GM12873 (cell line): ENCODE results near the gene SLC38A8.

Source experiments
- TF ChIP-seq, protein P1 (sequence below): IDR thresholded peaks from 2 replicates; pipeline ENCODE4 v1.5.1; 2012; ENCODE audit warnings: low read depth, mild to moderate bottlenecking, moderate library complexity, low read length, control low read depth; ENCODE audit not compliant: insufficient read depth; ENCODE audit errors: missing control alignments

SLC38A8 gene

DNA sequence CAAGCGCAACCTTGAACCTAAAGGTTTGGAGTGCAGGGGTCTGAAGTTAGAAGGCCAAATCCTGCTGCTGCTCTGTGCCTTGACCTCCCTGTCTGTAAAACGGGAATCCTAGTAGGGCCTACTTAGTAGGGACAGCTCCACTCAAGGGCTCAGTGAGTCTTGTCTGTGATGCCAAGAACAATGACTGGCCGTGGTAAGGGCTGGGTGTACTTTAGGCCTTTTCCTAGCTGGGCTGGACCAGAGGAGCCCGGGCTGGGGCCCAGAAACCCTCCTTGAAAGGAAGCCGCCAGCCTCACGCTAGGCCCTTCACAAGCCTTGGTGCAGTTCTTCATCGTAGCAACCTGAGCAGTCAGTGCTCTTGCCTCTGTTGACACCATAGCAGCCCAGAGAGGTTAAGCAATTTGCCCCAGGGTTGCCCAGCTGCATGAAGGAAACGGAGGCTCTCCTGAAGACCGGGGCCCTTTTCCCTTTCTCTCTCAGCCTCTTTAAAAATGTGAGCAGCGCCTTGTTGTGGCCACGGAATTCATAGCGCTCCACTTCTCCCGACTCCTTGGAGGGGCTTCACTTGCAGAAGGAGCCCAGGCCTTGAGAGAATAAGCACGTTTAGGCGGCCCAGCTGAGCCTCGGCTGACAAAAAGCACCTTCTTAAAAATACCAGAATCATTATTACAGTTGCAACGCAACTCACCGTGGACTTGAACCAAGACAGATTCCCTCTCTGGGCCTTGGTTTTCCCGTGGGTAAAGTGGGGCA is 70.2 kb downstream of the SLC38A8 start:
- TF ChIP-seq, protein P1, sequence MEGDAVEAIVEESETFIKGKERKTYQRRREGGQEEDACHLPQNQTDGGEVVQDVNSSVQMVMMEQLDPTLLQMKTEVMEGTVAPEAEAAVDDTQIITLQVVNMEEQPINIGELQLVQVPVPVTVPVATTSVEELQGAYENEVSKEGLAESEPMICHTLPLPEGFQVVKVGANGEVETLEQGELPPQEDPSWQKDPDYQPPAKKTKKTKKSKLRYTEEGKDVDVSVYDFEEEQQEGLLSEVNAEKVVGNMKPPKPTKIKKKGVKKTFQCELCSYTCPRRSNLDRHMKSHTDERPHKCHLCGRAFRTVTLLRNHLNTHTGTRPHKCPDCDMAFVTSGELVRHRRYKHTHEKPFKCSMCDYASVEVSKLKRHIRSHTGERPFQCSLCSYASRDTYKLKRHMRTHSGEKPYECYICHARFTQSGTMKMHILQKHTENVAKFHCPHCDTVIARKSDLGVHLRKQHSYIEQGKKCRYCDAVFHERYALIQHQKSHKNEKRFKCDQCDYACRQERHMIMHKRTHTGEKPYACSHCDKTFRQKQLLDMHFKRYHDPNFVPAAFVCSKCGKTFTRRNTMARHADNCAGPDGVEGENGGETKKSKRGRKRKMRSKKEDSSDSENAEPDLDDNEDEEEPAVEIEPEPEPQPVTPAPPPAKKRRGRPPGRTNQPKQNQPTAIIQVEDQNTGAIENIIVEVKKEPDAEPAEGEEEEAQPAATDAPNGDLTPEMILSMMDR = no peak

DNA sequence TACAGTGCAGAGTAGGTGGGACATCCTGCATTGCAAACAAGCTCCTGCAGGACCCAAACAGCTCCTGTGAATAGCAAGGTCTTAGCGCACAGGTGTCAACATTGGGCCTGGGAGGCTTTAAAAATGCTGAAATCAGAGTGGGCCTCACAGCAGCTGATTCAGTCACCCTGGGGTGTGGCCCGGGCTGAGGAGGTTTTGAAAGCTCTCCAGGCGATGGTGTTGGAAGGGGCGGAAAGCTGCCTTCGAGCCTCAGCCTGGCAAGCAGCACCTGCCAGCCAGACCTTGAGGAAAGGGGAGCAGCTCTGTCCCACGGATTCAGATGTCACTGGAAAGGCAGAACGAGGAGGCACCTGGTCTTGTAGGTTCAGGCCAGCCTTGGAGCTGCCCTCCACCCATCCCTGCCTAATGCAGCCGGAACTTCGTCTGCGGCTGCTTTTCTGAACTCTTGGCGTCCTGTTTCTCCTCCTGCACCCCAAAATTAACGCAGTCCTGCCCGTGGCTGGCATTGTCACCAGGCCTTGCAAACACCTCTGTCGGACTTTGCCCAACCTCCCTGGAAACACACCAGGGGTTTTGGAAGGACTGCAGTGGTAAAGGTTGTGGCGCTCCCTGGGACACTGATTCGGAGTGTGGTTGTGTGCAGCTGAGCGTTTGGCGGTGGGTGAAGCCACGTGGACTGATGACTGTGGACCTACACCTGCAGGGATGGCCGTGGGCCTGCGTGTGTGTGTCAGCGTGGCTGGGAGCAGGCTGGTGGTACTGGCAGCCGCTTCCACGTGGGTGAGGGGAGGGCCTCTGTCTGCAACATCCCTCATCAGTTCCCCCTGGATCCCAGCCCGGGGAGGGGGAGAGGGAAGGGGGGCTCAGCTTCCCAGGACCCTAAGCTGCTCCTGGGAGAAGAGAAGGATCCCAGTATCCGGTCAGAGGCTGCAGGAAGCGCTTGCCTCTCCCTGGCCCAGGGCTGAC is 71.1 kb downstream of the SLC38A8 start:
- TF ChIP-seq, protein P1 = no peak

DNA sequence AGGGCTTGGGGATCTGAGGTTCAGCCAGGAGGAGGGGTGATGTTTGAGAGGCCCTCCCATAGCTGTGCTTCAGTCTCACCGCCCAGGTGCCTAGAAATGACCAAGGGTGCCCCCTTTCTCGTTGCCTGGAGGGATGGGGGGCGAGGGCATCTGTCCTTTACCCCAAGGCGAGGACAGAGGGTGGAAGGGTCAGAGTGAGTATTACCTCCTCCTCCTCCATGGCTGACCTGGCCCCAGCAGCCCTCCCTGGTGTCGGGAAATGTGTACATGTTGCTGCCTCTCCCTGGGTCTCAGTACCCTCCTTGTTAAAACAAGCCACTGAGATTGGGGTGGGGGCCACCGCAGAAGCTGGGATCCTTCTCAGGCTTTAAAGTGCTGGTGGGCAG is 72.2 kb downstream of the SLC38A8 start:
- TF ChIP-seq, protein P1 = no peak

DNA sequence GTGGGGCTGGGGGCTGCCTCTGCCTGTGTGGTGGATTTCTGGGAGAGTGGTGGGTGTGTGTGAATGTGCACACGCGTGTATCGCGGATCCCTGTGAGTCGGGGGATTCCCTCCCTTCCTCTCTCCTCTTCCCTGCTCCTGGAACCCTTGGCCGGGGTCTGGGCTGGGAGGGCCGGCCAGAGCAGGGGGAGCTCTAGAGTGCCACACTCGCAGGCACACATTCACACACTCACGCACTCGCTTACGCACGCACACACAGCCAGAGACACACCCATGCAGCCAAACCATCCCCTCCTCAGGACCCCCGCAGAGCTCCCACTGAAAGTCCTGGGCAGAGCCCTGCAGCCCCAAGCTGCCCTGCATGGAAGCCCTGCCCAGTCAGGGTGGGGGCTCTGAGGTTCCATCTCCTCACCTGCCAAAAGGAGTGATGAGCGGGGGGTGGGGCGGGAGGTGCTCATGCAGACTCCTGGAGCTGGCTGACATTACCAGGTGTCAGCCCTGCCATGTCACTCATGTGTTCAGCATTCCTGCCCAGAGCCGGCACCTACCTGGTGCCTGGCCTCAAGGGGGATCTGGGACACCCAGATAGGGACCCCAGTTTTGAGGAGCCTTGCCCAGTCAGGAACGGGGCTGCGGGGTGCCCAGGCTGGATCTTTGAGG is 72.7 kb downstream of the SLC38A8 start:
- TF ChIP-seq, protein P1 = no peak

DNA sequence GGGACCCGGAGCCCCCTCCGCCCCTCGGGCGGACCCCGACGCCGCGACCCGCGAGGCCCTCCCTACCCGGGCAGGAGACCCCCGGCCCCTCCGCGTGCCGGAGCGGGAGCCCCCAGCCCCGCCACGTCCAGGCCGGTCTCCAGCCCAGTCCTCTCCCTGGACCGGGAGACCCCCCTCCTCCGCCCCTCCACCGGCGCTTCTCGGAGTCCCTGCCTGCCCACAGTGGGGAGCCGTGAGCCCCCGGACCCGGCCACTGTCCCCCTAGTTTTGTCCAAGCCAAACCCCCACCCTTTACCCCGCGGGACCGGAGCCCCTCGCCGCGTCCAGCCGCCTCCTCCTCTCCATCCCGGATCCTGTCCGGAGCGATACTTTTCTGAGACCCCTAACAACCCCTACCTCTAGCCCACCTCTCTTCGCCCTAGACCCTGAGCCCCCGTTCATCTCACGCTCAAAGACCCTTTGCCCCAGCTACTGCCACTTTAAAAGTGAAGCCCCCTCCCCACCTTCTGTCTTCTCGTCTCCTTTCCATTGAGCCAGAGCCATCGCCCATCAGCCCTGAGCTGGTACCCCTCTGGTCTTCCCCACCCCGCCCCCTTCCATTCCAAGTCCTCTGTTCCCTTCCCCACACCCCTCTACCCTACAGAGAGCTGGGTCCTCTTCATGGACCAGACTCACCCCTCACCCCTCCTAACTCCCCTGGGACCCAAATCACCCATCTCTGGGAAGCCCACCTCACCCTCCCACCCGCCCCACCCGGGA is 73.5 kb downstream of the SLC38A8 start:
- TF ChIP-seq, protein P1 = no peak

DNA sequence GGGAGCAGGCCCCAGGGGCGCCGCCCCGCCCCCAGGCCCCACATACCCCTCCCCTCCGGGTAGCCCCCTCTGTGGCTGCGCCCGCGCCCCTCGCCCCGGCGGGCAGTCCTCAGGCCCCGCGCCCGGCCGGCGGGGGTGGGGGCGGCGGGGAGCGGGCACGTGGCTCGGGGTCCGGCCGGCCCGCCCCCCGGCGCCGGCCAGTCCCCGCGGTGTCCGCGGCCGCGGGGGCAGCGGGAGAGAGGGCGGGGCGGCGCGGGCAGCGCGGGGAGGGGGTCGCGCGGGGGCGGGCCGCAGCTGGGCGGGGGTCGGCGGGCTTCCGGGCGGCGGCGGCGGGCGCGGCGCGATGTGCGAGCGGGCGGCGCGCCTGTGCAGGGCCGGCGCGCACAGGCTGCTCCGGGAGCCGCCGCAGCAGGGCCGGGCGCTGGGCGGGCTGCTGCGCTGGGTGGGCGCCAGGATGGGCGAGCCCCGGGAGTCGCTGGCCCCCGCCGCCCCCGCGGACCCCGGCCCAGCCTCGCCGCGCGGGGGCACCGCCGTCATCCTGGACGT is 74.2 kb downstream of the SLC38A8 start:
- TF ChIP-seq, protein P1 = no peak
